AG09319 (cell line): ENCODE data around the gene CR2.

Experiments used
- DNase-seq: peaks from one replicate; pipeline ENCODE4 v3.0.0-alpha.2; 2010; ENCODE audit warnings: low read depth; ENCODE audit errors: extremely low read depth
- TF ChIP-seq, protein P1 (sequence below): IDR thresholded peaks from 2 replicates; pipeline ENCODE4 v1.5.1; 2011; ENCODE audit warnings: low read depth, mild to moderate bottlenecking, inconsistent platforms, low read length, moderate library complexity

The CR2 gene

DNA sequence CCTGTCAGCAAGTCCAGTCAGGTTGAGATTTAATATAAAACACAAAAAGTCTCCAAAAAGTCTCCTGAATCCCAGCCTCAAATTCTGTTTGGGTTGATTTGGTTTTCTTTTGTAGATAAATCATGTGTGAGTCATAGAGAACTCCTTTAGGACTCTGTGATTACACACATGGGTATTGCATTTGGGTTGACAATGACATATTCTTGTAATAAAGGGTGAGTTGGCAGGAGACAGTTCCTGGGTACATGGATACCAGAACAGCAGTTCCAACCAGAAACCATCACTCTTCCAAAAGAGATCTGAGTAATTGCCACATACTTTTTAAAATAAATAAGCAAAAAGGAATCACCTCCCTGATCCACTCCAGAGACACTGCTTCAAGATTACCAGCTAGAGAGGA, 8.9 kb downstream of the CR2 start:
- TF ChIP-seq, protein P1, sequence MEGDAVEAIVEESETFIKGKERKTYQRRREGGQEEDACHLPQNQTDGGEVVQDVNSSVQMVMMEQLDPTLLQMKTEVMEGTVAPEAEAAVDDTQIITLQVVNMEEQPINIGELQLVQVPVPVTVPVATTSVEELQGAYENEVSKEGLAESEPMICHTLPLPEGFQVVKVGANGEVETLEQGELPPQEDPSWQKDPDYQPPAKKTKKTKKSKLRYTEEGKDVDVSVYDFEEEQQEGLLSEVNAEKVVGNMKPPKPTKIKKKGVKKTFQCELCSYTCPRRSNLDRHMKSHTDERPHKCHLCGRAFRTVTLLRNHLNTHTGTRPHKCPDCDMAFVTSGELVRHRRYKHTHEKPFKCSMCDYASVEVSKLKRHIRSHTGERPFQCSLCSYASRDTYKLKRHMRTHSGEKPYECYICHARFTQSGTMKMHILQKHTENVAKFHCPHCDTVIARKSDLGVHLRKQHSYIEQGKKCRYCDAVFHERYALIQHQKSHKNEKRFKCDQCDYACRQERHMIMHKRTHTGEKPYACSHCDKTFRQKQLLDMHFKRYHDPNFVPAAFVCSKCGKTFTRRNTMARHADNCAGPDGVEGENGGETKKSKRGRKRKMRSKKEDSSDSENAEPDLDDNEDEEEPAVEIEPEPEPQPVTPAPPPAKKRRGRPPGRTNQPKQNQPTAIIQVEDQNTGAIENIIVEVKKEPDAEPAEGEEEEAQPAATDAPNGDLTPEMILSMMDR = no peak
- DNase-seq = no peak

DNA sequence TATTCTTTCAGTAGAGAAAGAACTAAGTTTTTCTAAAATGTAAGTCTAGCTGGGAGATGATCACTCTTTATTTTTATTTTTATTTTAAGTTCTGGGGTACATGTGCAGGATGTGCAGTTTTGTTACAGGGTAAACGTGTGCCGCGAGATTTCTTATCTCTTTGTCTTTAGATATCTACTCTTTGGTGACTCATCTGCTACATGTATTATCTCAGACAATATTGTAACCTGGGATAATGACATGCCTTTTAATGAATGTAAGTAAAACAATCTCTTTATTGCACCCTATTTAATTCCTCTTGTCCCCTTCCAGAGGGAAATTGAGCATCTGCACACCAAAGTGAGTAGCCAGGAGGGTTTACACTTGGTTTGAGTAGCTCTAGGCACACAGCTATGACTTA, 9.4 kb downstream of the CR2 start:
- TF ChIP-seq, protein P1 = no peak
- DNase-seq = no peak

DNA sequence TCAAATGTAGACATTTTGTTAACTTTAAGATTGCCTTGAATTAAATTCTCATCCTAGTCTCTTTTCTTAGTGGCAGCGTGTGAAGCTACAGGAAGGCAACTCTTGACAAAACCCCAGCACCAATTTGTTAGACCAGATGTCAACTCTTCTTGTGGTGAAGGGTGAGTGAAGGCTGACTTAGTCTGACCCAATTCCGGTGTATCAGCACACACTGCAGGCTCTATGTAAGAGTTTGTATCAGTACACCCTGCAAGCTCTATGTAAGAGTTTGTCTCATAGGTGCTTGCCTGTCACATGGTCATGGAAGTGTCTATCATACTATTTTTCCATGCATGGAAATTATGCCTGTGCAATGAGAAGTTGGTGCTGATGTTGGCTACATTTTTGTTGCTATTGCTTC, 16.8 kb downstream of the CR2 start:
- DNase-seq = no peak
- TF ChIP-seq, protein P1 = no peak

DNA sequence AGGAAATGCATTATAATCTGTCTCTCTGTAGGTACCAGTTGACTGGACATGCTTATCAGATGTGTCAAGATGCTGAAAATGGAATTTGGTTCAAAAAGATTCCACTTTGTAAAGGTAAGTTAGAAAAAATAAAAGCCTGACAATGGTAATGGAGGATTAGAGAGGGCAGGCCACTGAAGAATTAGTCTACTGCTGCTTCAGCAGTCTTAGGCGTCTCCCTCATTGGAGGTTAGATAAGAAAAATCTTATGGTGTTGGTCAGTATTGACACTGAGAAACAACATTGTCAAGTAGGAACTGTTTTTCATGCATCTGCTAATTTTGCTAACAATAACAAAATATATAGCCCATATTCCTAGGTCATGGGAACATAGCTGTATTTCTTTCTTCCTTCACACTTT, 20.1 kb downstream of the CR2 start:
- TF ChIP-seq, protein P1 = no peak
- no peak for DNase-seq

DNA sequence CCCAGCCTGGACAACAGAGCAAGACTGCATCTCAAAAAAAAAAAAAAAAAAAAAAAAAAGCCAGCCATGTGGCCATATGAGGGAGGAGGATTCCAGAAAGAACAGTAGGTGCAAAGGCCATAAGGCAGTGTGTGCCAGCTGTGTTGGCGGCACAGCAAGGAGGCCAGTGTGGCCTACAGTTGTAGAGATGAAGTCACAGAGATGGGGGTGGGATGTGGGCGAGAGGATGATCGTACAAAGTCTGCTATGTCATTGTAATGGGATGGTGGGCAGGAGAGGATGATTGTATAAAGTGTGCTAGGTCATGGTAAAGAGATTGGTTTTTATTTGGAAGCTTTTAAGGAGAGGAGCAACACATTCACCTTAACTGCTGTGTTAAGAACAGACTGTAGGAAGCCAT, 32.1 kb downstream of the CR2 start:
- TF ChIP-seq, protein P1 = no peak
- DNase-seq = no peak

DNA sequence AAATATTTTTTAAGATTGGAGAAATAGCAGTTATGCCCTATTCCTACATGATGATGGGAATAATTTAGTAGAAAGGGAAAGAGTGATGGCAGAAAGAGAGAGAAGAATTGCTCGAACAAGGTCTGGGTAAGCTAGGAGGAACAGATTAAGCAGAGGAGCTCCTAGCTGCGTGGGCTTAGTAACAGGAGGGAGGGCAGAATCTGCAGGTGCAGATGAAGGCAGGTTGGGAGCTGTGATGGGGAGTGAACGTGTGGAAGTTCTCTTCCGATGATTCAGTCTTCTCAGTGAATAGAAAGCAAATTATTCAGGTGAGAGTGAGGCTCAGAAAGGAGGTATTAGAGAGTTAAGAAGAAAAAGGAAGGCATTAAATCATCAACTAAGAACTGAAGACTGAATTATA, 33.5 kb downstream of the CR2 start:
- TF ChIP-seq, protein P1 = no peak
- DNase-seq = no peak

DNA sequence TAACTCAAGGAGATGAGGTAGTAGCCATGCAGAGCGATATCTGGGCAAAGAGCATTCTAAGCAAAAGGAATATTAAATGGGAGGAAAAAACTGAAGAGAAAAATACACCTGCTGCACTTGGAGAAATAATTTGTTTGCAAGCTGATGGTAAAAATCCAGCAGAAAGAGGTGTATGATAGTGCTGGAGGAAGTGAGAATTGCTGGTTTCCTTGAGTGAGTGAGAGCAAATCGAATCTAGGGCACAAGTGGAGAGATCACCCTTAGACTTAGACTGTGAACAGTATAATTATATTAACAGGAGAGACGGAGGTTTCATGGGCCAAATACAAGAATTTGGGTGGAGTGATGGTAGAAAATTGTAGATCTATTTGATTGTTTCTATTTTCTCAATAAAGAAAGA, 39.1 kb downstream of the CR2 start:
- DNase-seq = no peak
- TF ChIP-seq, protein P1 = no peak
